Measurements from ENCODE around the gene FAM200C. TPM values are rescaled to one million over a fixed set of nuclear protein-coding genes. Genes with fewer than 3 reads are reported as not detected.

The FAM200C gene
- total and polyA plus RNA-seq, 10 of the 15 experiments (the other 5 are each of a cell fraction or from before 2014, with no cell fraction given): 1.0 to 5.4 (median 2.2) TPM

DNA sequence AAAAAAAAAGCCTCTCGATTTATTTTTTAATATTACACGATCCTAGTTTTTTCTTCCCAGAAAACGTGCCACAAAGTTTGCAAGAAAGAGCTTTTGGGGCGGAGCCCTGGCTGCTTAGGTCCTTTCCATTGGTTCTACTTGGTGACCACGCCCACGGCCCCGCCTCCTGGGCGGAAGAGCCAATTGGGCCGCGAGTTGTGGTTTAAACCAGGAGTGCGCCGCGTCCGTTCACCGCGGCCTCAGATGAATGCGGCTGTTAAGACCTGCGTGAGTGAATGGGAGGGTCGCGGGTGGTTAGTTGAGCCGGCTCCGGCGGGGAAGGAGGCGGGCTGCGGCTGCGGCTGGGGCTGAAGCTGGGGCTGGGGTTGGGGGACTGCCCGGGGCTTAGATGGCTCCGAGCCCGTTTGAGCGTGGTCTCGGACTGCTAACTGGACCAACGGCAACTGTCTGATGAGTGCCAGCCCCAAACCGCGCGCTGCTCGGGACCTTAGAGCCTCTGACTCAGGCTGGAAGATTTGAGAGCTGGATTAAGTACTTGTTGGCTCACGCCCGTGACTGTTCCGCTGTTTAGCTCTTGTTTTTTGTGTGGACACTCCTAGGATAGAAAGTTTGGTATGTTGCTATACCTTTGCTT is 21.9 kb upstream of the FAM200C start, which contains the start of gene PTTG1 (continued):
- TF ChIP-seq POLR2AphosphoS5 (IDR thresholded peaks at IDR 0.05; ENCODE audit: low read length) (peak; percentile 81), SP1 (IDR thresholded peaks at IDR 0.05; ENCODE audit: low read depth, low read length) (peak; percentile 84), PML (IDR thresholded peaks at IDR 0.05; ENCODE audit: low read length) (0 out of 2 replicates have a peak, but pooled peaks have one; percentile 32), MTA3 (IDR thresholded peaks at IDR 0.05; ENCODE audit: borderline replicate concordance, low read length) (no peak), POLR2A (IDR thresholded peaks at IDR 0.05; ENCODE audit: low read depth, low read length) (peak; percentile 90), SMAD5 (IDR thresholded peaks at IDR 0.05; ENCODE audit: low read depth) (peak; percentile 27; the same call in 1 of the 2 replicates), CBX3 (IDR thresholded peaks at IDR 0.05; ENCODE audit: borderline replicate concordance, low read depth) (no peak), MEF2A (IDR thresholded peaks at IDR 0.05; ENCODE audit: insufficient read depth, low read depth, low read length) (0 out of 2 replicates have a peak, but pooled peaks have one; percentile 21), KAT2A (conservative IDR thresholded peaks at IDR 0.05; ENCODE audit: control insufficient read depth, low read depth, low read length) (no peak), CREB1 (IDR thresholded peaks at IDR 0.05; ENCODE audit: low read depth) (peak; percentile 49; the same call in 1 of the 2 replicates), POU2F2 (IDR thresholded peaks at IDR 0.05; ENCODE audit: borderline replicate concordance, low read depth, low read length) (peak; percentile 53; the same call in 2 of the 3 replicates), NFYB (IDR thresholded peaks at IDR 0.05; ENCODE audit: insufficient read depth, low read depth, low read length) (peak; percentile 27; the same call in 1 of the 2 replicates), FOXM1 (IDR thresholded peaks at IDR 0.05; ENCODE audit: low read depth, low read length) (peak; percentile 84), NBN (IDR thresholded peaks at IDR 0.05) (0 out of 2 replicates have a peak, but pooled peaks have one; percentile 26), NR2C1 (IDR thresholded peaks at IDR 0.05) (no peak), ASH2L (IDR thresholded peaks at IDR 0.05; ENCODE audit: borderline replicate concordance, low read depth) (no peak), YY1 (IDR thresholded peaks at IDR 0.05; ENCODE audit: low read depth, low read length) (0 out of 2 replicates have a peak, but pooled peaks have one; percentile 26)
- TF ChIP-seq, protein P1, sequence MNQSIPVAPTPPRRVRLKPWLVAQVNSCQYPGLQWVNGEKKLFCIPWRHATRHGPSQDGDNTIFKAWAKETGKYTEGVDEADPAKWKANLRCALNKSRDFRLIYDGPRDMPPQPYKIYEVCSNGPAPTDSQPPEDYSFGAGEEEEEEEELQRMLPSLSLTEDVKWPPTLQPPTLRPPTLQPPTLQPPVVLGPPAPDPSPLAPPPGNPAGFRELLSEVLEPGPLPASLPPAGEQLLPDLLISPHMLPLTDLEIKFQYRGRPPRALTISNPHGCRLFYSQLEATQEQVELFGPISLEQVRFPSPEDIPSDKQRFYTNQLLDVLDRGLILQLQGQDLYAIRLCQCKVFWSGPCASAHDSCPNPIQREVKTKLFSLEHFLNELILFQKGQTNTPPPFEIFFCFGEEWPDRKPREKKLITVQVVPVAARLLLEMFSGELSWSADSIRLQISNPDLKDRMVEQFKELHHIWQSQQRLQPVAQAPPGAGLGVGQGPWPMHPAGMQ (IDR thresholded peaks at IDR 0.05; ENCODE audit: borderline replicate concordance): peak; percentile 12; the same call in 1 of the 2 replicates
- TF ChIP-seq, protein P2, sequence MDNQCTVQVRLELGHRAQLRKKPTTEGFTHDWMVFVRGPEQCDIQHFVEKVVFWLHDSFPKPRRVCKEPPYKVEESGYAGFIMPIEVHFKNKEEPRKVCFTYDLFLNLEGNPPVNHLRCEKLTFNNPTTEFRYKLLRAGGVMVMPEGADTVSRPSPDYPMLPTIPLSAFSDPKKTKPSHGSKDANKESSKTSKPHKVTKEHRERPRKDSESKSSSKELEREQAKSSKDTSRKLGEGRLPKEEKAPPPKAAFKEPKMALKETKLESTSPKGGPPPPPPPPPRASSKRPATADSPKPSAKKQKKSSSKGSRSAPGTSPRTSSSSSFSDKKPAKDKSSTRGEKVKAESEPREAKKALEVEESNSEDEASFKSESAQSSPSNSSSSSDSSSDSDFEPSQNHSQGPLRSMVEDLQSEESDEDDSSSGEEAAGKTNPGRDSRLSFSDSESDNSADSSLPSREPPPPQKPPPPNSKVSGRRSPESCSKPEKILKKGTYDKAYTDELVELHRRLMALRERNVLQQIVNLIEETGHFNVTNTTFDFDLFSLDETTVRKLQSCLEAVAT (IDR thresholded peaks at IDR 0.05): peak; percentile 44; the same call in 1 of the 2 replicates
- TF ChIP-seq, protein P3, sequence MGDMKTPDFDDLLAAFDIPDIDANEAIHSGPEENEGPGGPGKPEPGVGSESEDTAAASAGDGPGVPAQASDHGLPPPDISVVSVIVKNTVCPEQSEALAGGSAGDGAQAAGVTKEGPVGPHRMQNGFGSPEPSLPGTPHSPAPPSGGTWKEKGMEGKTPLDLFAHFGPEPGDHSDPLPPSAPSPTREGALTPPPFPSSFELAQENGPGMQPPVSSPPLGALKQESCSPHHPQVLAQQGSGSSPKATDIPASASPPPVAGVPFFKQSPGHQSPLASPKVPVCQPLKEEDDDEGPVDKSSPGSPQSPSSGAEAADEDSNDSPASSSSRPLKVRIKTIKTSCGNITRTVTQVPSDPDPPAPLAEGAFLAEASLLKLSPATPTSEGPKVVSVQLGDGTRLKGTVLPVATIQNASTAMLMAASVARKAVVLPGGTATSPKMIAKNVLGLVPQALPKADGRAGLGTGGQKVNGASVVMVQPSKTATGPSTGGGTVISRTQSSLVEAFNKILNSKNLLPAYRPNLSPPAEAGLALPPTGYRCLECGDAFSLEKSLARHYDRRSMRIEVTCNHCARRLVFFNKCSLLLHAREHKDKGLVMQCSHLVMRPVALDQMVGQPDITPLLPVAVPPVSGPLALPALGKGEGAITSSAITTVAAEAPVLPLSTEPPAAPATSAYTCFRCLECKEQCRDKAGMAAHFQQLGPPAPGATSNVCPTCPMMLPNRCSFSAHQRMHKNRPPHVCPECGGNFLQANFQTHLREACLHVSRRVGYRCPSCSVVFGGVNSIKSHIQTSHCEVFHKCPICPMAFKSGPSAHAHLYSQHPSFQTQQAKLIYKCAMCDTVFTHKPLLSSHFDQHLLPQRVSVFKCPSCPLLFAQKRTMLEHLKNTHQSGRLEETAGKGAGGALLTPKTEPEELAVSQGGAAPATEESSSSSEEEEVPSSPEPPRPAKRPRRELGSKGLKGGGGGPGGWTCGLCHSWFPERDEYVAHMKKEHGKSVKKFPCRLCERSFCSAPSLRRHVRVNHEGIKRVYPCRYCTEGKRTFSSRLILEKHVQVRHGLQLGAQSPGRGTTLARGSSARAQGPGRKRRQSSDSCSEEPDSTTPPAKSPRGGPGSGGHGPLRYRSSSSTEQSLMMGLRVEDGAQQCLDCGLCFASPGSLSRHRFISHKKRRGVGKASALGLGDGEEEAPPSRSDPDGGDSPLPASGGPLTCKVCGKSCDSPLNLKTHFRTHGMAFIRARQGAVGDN (IDR thresholded peaks at IDR 0.05): no peak
- TF ChIP-seq, protein P4, sequence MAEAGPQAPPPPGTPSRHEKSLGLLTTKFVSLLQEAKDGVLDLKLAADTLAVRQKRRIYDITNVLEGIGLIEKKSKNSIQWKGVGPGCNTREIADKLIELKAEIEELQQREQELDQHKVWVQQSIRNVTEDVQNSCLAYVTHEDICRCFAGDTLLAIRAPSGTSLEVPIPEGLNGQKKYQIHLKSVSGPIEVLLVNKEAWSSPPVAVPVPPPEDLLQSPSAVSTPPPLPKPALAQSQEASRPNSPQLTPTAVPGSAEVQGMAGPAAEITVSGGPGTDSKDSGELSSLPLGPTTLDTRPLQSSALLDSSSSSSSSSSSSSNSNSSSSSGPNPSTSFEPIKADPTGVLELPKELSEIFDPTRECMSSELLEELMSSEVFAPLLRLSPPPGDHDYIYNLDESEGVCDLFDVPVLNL (IDR thresholded peaks at IDR 0.05; ENCODE audit: low read depth, low read length): peak; percentile 86
